A673 (cell line): Measurements from ENCODE around the gene ULK1. TPM values are rescaled to one million over a fixed set of nuclear protein-coding genes. Genes with fewer than 3 reads are reported as not detected.

Experiments
- BruUV-seq: library from RNA; stranded (reverse); fragments of 400-500 nt; replicated peaks from 2 replicates; lab custom pipeline; 2021; lab: Mats Ljungman, UMichigan
- CTCF ChIA-PET: fragments of 300-600 bp; sonication (Branson Sonifier 250); formaldehyde crosslinking; loops from one replicate; lab custom pipeline; 2022; ENCODE audit warnings: antibody characterized with exemption; lab: Charles Lee
- POLR2A ChIA-PET: fragments of 300-600 bp; sonication (Branson Sonifier 250); formaldehyde crosslinking; loops from one replicate; lab custom pipeline; 2022; ENCODE audit warnings: antibody characterized with exemption; ENCODE audit not compliant: low non-redundant PET; lab: Charles Lee
- DNase-seq: peaks from one replicate; pipeline ENCODE4 v3.0.0-alpha.2; 2015; ENCODE audit warnings: low spot score
- H3K27ac ChIP-seq: fragments of 200-600 bp; sonication (generic); 2 replicates; pipeline ENCODE4 v1.5.1; 2016; ENCODE audit warnings: mixed run types, low read depth, mild to moderate bottlenecking, mixed read lengths, antibody characterized with exemption, low read length; ENCODE audit not compliant: poor library complexity, severe bottlenecking
- H3K27me3 ChIP-seq: fragments of 200-600 bp; sonication (generic); replicated peaks from 2 replicates; pipeline ENCODE4 v1.6.1; 2017; ENCODE audit warnings: mixed run types, low read depth, mild to moderate bottlenecking, mixed read lengths, antibody characterized with exemption, low read length; ENCODE audit not compliant: insufficient read depth, poor library complexity
- H3K36me3 ChIP-seq: fragments of 200-600 bp; sonication (generic); 2 replicates; pipeline ENCODE4 v1.6.1; 2016; ENCODE audit warnings: mixed run types, mild to moderate bottlenecking, mixed read lengths, antibody characterized with exemption, low read length; ENCODE audit not compliant: insufficient read depth, poor library complexity, severe bottlenecking
- H3K4me1 ChIP-seq: fragments of 200-600 bp; sonication (generic); 2 replicates; pipeline ENCODE4 v1.6.1; 2017; ENCODE audit warnings: mixed run types, mild to moderate bottlenecking, mixed read lengths, antibody characterized with exemption, low read length; ENCODE audit not compliant: insufficient read depth, poor library complexity, severe bottlenecking
- H3K4me3 ChIP-seq: fragments of 200-600 bp; sonication (generic); 2 replicates; pipeline ENCODE4 v1.5.1; 2016; ENCODE audit warnings: low read depth, mixed run types, mild to moderate bottlenecking, mixed read lengths, low read length; ENCODE audit not compliant: poor library complexity, severe bottlenecking
- H3K9me3 ChIP-seq: fragments of 200-600 bp; sonication (generic); 2 replicates; pipeline ENCODE4 v1.6.1; 2016; ENCODE audit warnings: mixed run types, low read depth, mild to moderate bottlenecking, mixed read lengths, antibody characterized with exemption, low read length; ENCODE audit not compliant: poor library complexity, severe bottlenecking
- CTCF ChIP-seq: fragments of 300-800, 200-600 bp; sonication (generic); conservative IDR thresholded peaks from 2 replicates; pipeline ENCODE4 v1.5.1; 2017; ENCODE audit warnings: low read depth, mild to moderate bottlenecking, antibody characterized with exemption, low read length, moderate library complexity, mixed read lengths
- EZH2 ChIP-seq: fragments of 200-600 bp; sonication (generic); IDR thresholded peaks from 2 replicates; pipeline ENCODE4 v1.6.1; 2017; ENCODE audit warnings: borderline replicate concordance, low read depth, mild to moderate bottlenecking, mixed read lengths, antibody characterized with exemption, low read length; ENCODE audit not compliant: poor library complexity, severe bottlenecking
- intact Hi-C: fragments of 100-400 bp; cut with micrococcal nuclease; formaldehyde crosslinking; loops from one replicate; pipeline ENCODE4 v1.10.0; 2022; ENCODE audit not compliant: unreplicated experiment
- total RNA-seq: library from RNA; stranded (reverse); gene quantifications from 2 replicates; pipeline ENCODE4 v1.2.3, GENCODE V29; 2021

Gene ULK1
- total RNA-seq, 1 experiment from 2014 or later = 57.3 TPM

GRCh38 chr12:131867891-131868675, 26.3 kb upstream of the ULK1 start:
- H3K27ac ChIP-seq = no peak overlapping the region

GRCh38 chr12:131869871-131870418, 24.5 kb upstream of the ULK1 start:
- no peak overlapping the region for H3K4me3 ChIP-seq
- H3K36me3 ChIP-seq = no peaks in the 10 kb centered on the region
- intact Hi-C loops = no loop called here
- H3K27ac ChIP-seq = no peak overlapping the region
- H3K27me3 ChIP-seq = no peaks in the 10 kb centered on the region
- no peaks in the 10 kb centered on the region for H3K4me1 ChIP-seq
- CTCF ChIA-PET = no interaction called here
- BruUV-seq = no TSS peak
- no peaks in the 10 kb centered on the region for H3K9me3 ChIP-seq
- POLR2A ChIA-PET = no interaction called here
- TF ChIP-seq EZH2 (no peak), CTCF (no peak)
- DNase-seq = no peak

More at GRCh38 chr12:131867891-131868675, 26.3 kb upstream of the ULK1 start:
- no peak overlapping the region for H3K4me3 ChIP-seq
- ChIA-PET POLR2A (no interaction called here), CTCF (no interaction called here)
- H3K4me1 ChIP-seq = peaks cover 5% of the 10 kb centered on the region
- no peaks in the 10 kb centered on the region for H3K9me3 ChIP-seq
- TF ChIP-seq EZH2 = no peak
- no peak for TF ChIP-seq CTCF
- H3K36me3 ChIP-seq = no peaks in the 10 kb centered on the region
- intact Hi-C loops = no loop called here
- no TSS peak for BruUV-seq
- H3K27me3 ChIP-seq = no peaks in the 10 kb centered on the region
- DNase-seq = no peak

- H3K9me3 ChIP-seq = no peaks in the 10 kb centered on the region
- no TSS peak for BruUV-seq
- no peak overlapping the region for H3K4me3 ChIP-seq
- no peaks in the 10 kb centered on the region for H3K36me3 ChIP-seq
- POLR2A ChIA-PET = no interaction called here
- no peaks in the 10 kb centered on the region for H3K4me1 ChIP-seq
- no peak for DNase-seq
- no peak for TF ChIP-seq CTCF
- TF ChIP-seq EZH2 = no peak
- no peak overlapping the region for H3K27ac ChIP-seq
- no peaks in the 10 kb centered on the region for H3K27me3 ChIP-seq
- CTCF ChIA-PET = no interaction called here
- intact Hi-C loops = no loop called here
These were observed 22.7 kb upstream of the ULK1 start for GRCh38 chr12:131871677-131872076.
